Osteoblast (primary cell): ENCODE measurements around the gene BGN. TPM values are rescaled to one million over a fixed set of nuclear protein-coding genes. Genes with fewer than 3 reads are reported as not detected.

Experiments
- DNase-seq: peaks from one replicate; pipeline ENCODE4 v3.0.0; 2011; ENCODE audit warnings: low spot score, mixed read lengths; ENCODE audit not compliant: insufficient read length; ENCODE audit errors: missing footprints
- H2AFZ ChIP-seq: 2 replicates; pipeline ENCODE4 v1.6.0; 2011; ENCODE audit warnings: mild to moderate bottlenecking, low read length
- H3K27ac ChIP-seq: 2 replicates; pipeline ENCODE4 v1.5.1; 2011; ENCODE audit warnings: mild to moderate bottlenecking, low read depth, low read length, moderate library complexity
- H3K27me3 ChIP-seq: 2 replicates; pipeline ENCODE4 v1.6.0; 2012; ENCODE audit warnings: mild to moderate bottlenecking, control low read depth, inconsistent platforms, low read length, moderate library complexity; ENCODE audit not compliant: insufficient read depth
- H3K36me3 ChIP-seq: 2 replicates; pipeline ENCODE4 v1.5.1; 2011; ENCODE audit warnings: mild to moderate bottlenecking, low read length, control low read depth, moderate library complexity; ENCODE audit not compliant: insufficient read depth
- H3K4me1 ChIP-seq: 2 replicates; pipeline ENCODE4 v1.5.1; 2011; ENCODE audit warnings: mild to moderate bottlenecking, low read length, control low read depth, moderate library complexity; ENCODE audit not compliant: insufficient read depth
- H3K4me2 ChIP-seq: 2 replicates; pipeline ENCODE4 v1.6.0; 2011; ENCODE audit warnings: mild to moderate bottlenecking, low read length; ENCODE audit not compliant: insufficient read depth
- H3K4me3 ChIP-seq: fragments of 200-600 bp; sonication (generic); 3 replicates; pipeline ENCODE4 v1.5.1; 2012; ENCODE audit warnings: mild to moderate bottlenecking, low read length, inconsistent platforms; ENCODE audit not compliant: insufficient read depth
- H3K79me2 ChIP-seq: 2 replicates; pipeline ENCODE4 v1.6.0; 2012; ENCODE audit warnings: mild to moderate bottlenecking, low read length, control low read depth, inconsistent platforms; ENCODE audit not compliant: insufficient read depth
- H3K9me3 ChIP-seq: 2 replicates; pipeline ENCODE4 v1.5.1; 2011; ENCODE audit warnings: low read depth, low read length, control low read depth
- H4K20me1 ChIP-seq: 2 replicates; pipeline ENCODE4 v1.6.0; 2012; ENCODE audit warnings: mild to moderate bottlenecking, low read length, control low read depth; ENCODE audit not compliant: insufficient read depth
- CTCF ChIP-seq: IDR thresholded peaks from 2 replicates; pipeline ENCODE4 v1.5.1; 2011; ENCODE audit warnings: mild to moderate bottlenecking, low read depth, low read length, moderate library complexity; ENCODE audit errors: extremely low read depth
- total RNA-seq: library from RNA; depleted of rRNA; stranded (reverse); fragments of >200 nt; gene quantifications from 2 replicates; pipeline ENCODE4 v1.2.3, GENCODE V29; 2012

The BGN gene
- total RNA-seq, 1 donor, result 139 TPM

GRCh38 chrX:153455571-153455970 lies 39.2 kb upstream of the BGN start:
- no peaks in the 10 kb centered on the region for H3K36me3 ChIP-seq
- H3K4me1 ChIP-seq, result peaks cover 8% of the 10 kb centered on the region
- H3K27ac ChIP-seq, result no peak overlapping the region
- H4K20me1 ChIP-seq, result no peaks in the 10 kb centered on the region
- no peaks in the 10 kb centered on the region for H3K27me3 ChIP-seq
- no peaks in the 10 kb centered on the region for H3K79me2 ChIP-seq
- TF ChIP-seq CTCF, result no peak
- no peak overlapping the region for H2AFZ ChIP-seq
- no peak overlapping the region for H3K4me3 ChIP-seq
- no peaks in the 10 kb centered on the region for H3K9me3 ChIP-seq
- no peak overlapping the region for H3K4me2 ChIP-seq
- DNase-seq, result no peak

GRCh38 chrX:153456161-153456560 lies 38.6 kb upstream of the BGN start:
- Histone ChIP-seq H3K9me3 (no peaks in the 10 kb centered on the region), H3K27me3 (no peaks in the 10 kb centered on the region), H3K4me2 (no peak overlapping the region), H3K27ac (no peak overlapping the region), H2AFZ (no peak overlapping the region), H3K36me3 (no peaks in the 10 kb centered on the region), H4K20me1 (no peaks in the 10 kb centered on the region), H3K79me2 (no peaks in the 10 kb centered on the region), H3K4me3 (no peak overlapping the region), H3K4me1 (peaks cover 8% of the 10 kb centered on the region)
- no peak for DNase-seq
- no peak for TF ChIP-seq CTCF

- no peaks in the 10 kb centered on the region for H3K27me3 ChIP-seq
- H3K36me3 ChIP-seq, result no peaks in the 10 kb centered on the region
- H3K79me2 ChIP-seq, result no peaks in the 10 kb centered on the region
- no peak overlapping the region for H3K27ac ChIP-seq
- no peak for DNase-seq
- no peak overlapping the region for H2AFZ ChIP-seq
- peaks cover 8% of the 10 kb centered on the region for H3K4me1 ChIP-seq
- no peak overlapping the region for H3K4me2 ChIP-seq
- H3K4me3 ChIP-seq, result no peak overlapping the region
- H3K9me3 ChIP-seq, result no peaks in the 10 kb centered on the region
- H4K20me1 ChIP-seq, result no peaks in the 10 kb centered on the region
- TF ChIP-seq CTCF, result no peak
Measured at GRCh38 chrX:153456704-153457103, 38.1 kb upstream of the BGN start.

- Histone ChIP-seq H3K4me3 (no peak overlapping the region), H3K4me2 (no peak overlapping the region), H3K4me1 (peaks cover 8% of the 10 kb centered on the region), H3K9me3 (no peaks in the 10 kb centered on the region), H3K36me3 (no peaks in the 10 kb centered on the region), H3K27ac (no peak overlapping the region), H2AFZ (no peak overlapping the region), H3K27me3 (no peaks in the 10 kb centered on the region), H4K20me1 (no peaks in the 10 kb centered on the region), H3K79me2 (no peaks in the 10 kb centered on the region)
- no peak for DNase-seq
- TF ChIP-seq CTCF, result no peak
Measured at GRCh38 chrX:153457136-153457825, 37.5 kb upstream of the BGN start.
